PC-3 (cell line): ENCODE measurements around the gene LUZP4. TPM values are rescaled to one million over a fixed set of nuclear protein-coding genes. Genes with fewer than 3 reads are reported as not detected.
A peak's percentile ranks its signal among the peaks of the same experiment; 100 is the strongest.

ENCODE experiments used
- ATAC-seq: fragments of 200-7000 bp; cut with Tn5 transposase; 2 replicates; pipeline ENCODE4 v1.9.1; 2020; ENCODE audit warnings: mild to moderate bottlenecking, moderate library complexity
- BruUV-seq: library from RNA; stranded (reverse); fragments of 400-500 nt; replicated peaks from 2 replicates; lab custom pipeline; 2021; lab: Mats Ljungman, UMichigan
- CTCF ChIA-PET: fragments of 300-600 bp; sonication (Branson Sonifier 250); formaldehyde crosslinking; loops from one replicate; lab custom pipeline; 2022; ENCODE audit warnings: antibody characterized with exemption; lab: Charles Lee
- POLR2A ChIA-PET: fragments of 300-600 bp; sonication (Branson Sonifier 250); formaldehyde crosslinking; loops from one replicate; lab custom pipeline; 2022; ENCODE audit warnings: antibody characterized with exemption; ENCODE audit not compliant: unreplicated experiment; lab: Charles Lee
- DNase-seq: peaks from one replicate; pipeline ENCODE4 v3.0.0-alpha.2; 2015
- H2AFZ ChIP-seq: fragments of 300-600 bp; sonication (generic); 2 replicates; pipeline ENCODE4 v1.6.0; 2016; ENCODE audit warnings: antibody characterized with exemption, low read length
- H3F3A ChIP-seq: fragments of 300-600 bp; sonication (generic); one replicate; pipeline ENCODE4 v1.6.0; 2017; ENCODE audit warnings: antibody characterized with exemption, low read length, control low read depth, mild to moderate bottlenecking; ENCODE audit not compliant: unreplicated experiment
- H3K27ac ChIP-seq: fragments of 300-600 bp; sonication (generic); 2 replicates; pipeline ENCODE4 v1.5.1; 2016; ENCODE audit warnings: mild to moderate bottlenecking, low read length
- H3K27me3 ChIP-seq: fragments of 300-600 bp; sonication (generic); 2 replicates; pipeline ENCODE4 v1.6.1; 2016; ENCODE audit warnings: low read length, mixed read lengths
- H3K36me3 ChIP-seq: fragments of 300-600 bp; sonication (generic); 2 replicates; pipeline ENCODE4 v1.6.1; 2016; ENCODE audit warnings: low read depth, mixed run types, low read length, mixed read lengths
- H3K4me1 ChIP-seq: fragments of 300-600 bp; sonication (generic); 2 replicates; pipeline ENCODE4 v1.5.1; 2016; ENCODE audit warnings: low read length; ENCODE audit not compliant: insufficient read depth
- H3K4me2 ChIP-seq: fragments of 300-600 bp; sonication (generic); 2 replicates; pipeline ENCODE4 v1.6.0; 2016; ENCODE audit warnings: low read length
- H3K4me3 ChIP-seq: fragments of 300-600 bp; sonication (generic); 2 replicates; pipeline ENCODE4 v1.5.1; 2016; ENCODE audit warnings: mild to moderate bottlenecking, low read length, mixed read lengths
- H3K79me2 ChIP-seq: fragments of 300-600 bp; sonication (generic); 2 replicates; pipeline ENCODE4 v1.6.1; 2017; ENCODE audit warnings: low read length, mixed read lengths
- H3K9ac ChIP-seq: fragments of 300-600 bp; sonication (generic); 2 replicates; pipeline ENCODE4 v1.6.0; 2016; ENCODE audit warnings: mild to moderate bottlenecking, low read length
- H3K9me2 ChIP-seq: fragments of 300-600 bp; sonication (generic); replicated peaks from 2 replicates; pipeline ENCODE4 v1.6.1; 2016; ENCODE audit warnings: mixed run types, low read length, mixed read lengths
- H3K9me3 ChIP-seq: fragments of 300-600 bp; sonication (generic); 2 replicates; pipeline ENCODE4 v1.6.1; 2016; ENCODE audit warnings: low read length, mixed read lengths
- H4K20me1 ChIP-seq: fragments of 300-600 bp; sonication (generic); 2 replicates; pipeline ENCODE4 v1.6.1; 2016; ENCODE audit warnings: low read length, mixed read lengths
- CTCF ChIP-seq: fragments of 300-600 bp; sonication (generic); conservative IDR thresholded peaks from 2 replicates; pipeline ENCODE4 v1.5.1; 2017; ENCODE audit warnings: antibody characterized with exemption, low read depth, mild to moderate bottlenecking, low read length
- EZH2 ChIP-seq: fragments of 300-600 bp; sonication (generic); IDR thresholded peaks from one replicate; pipeline ENCODE4 v1.6.1; 2017; ENCODE audit warnings: antibody characterized with exemption, mild to moderate bottlenecking, low read length; ENCODE audit not compliant: unreplicated experiment
- EZH2phosphoT487 ChIP-seq: fragments of 300-600 bp; sonication (generic); IDR thresholded peaks from 2 replicates; pipeline ENCODE4 v1.6.1; 2018; ENCODE audit warnings: mild to moderate bottlenecking, antibody characterized with exemption, low read length, borderline replicate concordance
- intact Hi-C: fragments of 100-400 bp; cut with micrococcal nuclease; formaldehyde crosslinking; loops from 2 replicates; pipeline ENCODE4 v1.9.0; 2023
- total RNA-seq: library from RNA; depleted of rRNA; stranded (reverse); fragments of >200 nt; gene quantifications from 2 replicates; pipeline ENCODE4 v1.2.3, GENCODE V29; 2014

Gene LUZP4
- total RNA-seq, 1 experiment from 2014 or later: not detected

GRCh38 chrX:115284877-115285276, 4.6 kb upstream of the LUZP4 start:
- ATAC-seq (0 out of 2 replicates have a peak, but pooled peaks have one; percentile 31), DNase-seq (peak; percentile 2)
- H3K27me3 ChIP-seq: no peaks in the 10 kb centered on the region
- ChIA-PET POLR2A (no interaction called here), CTCF (no interaction called here)
- H3K9ac ChIP-seq: no peak overlapping the region
- H3K4me2 ChIP-seq: no peak overlapping the region
- intact Hi-C loops: loop anchor here (1.0 kb wide), 1 partner anchor 58 kb away; no protein-coding TSS in a partner anchor
- H4K20me1 ChIP-seq: no peaks in the 10 kb centered on the region
- H3K4me1 ChIP-seq: no peaks in the 10 kb centered on the region
- H3K27ac ChIP-seq: no peak overlapping the region
- no peaks in the 10 kb centered on the region for H3K79me2 ChIP-seq
- H2AFZ ChIP-seq: no peak overlapping the region
- TF ChIP-seq EZH2phosphoT487 (no peak), CTCF (peak; percentile 46), EZH2 (no peak)
- BruUV-seq: no TSS peak
- H3F3A ChIP-seq: no peaks in the 10 kb centered on the region
- no peaks in the 10 kb centered on the region for H3K9me2 ChIP-seq
- no peaks in the 10 kb centered on the region for H3K36me3 ChIP-seq
- no peak overlapping the region for H3K4me3 ChIP-seq
- H3K9me3 ChIP-seq: no peaks in the 10 kb centered on the region

GRCh38 chrX:115297189-115297588, 7.7 kb downstream of the LUZP4 start:
- intact Hi-C loops: no loop called here
- Histone ChIP-seq H3K27ac (no peak overlapping the region), H3K4me2 (no peak overlapping the region), H3K9me2 (no peaks in the 10 kb centered on the region), H2AFZ (no peak overlapping the region), H3K9ac (no peak overlapping the region), H3K4me1 (no peaks in the 10 kb centered on the region), H3K27me3 (no peaks in the 10 kb centered on the region), H3K9me3 (no peaks in the 10 kb centered on the region), H3K79me2 (no peaks in the 10 kb centered on the region), H4K20me1 (no peaks in the 10 kb centered on the region), H3K4me3 (no peak overlapping the region), H3F3A (no peaks in the 10 kb centered on the region), H3K36me3 (no peaks in the 10 kb centered on the region)
- TF ChIP-seq CTCF (no peak), EZH2 (no peak), EZH2phosphoT487 (no peak)
- ATAC-seq (peak; percentile 54; the same call in 1 of the 2 replicates), DNase-seq (peak; percentile 16)
- CTCF ChIA-PET: no interaction called here
- POLR2A ChIA-PET: no interaction called here
- BruUV-seq: no TSS peak

DNA sequence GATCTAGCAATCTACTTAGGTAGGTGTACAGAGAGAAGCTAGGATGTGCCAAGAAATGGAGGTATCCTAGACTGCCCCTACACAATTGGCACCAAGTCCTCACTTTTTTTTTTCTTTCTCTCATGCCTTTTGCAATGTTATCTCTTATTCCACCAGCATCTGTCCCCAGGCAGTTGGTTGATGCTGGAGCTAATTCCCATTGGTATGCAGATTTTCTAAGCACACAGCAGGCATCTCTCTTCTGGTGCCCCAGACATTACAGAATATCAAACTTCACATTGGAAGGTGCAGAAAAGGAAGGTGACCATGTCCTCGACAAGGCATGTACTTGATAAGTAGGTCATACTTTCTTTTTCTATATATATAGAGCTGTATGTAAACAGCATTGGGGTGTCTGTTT, 21.6 kb downstream of the LUZP4 start:
- TF ChIP-seq EZH2 (no peak), CTCF (no peak), EZH2phosphoT487 (no peak)
- Histone ChIP-seq H3K9me3 (no peaks in the 10 kb centered on the region), H2AFZ (no peak overlapping the region), H3K9me2 (no peaks in the 10 kb centered on the region), H3K36me3 (no peaks in the 10 kb centered on the region), H3K4me3 (no peak overlapping the region), H3K27ac (no peak overlapping the region), H3F3A (no peaks in the 10 kb centered on the region), H3K9ac (no peak overlapping the region), H3K4me2 (no peak overlapping the region), H3K27me3 (no peaks in the 10 kb centered on the region), H4K20me1 (no peaks in the 10 kb centered on the region), H3K79me2 (no peaks in the 10 kb centered on the region), H3K4me1 (no peaks in the 10 kb centered on the region)
- DNase-seq (no peak), ATAC-seq (no peak)
- intact Hi-C loops: no loop called here
- no TSS peak for BruUV-seq
- ChIA-PET POLR2A (interaction anchor here (0.7 kb wide), 1 partner anchor 270 kb away, joined by 3 read pairs; no protein-coding TSS in a partner anchor), CTCF (no interaction called here)
